DND-41 (cell line): ENCODE measurements around the gene COPG2.

ENCODE experiments used
- EZH2 ChIP-seq: IDR thresholded peaks from 3 replicates; pipeline ENCODE4 v1.6.1; 2012; ENCODE audit warnings: borderline replicate concordance, low read depth, mild to moderate bottlenecking, moderate library complexity, low read length, inconsistent platforms; ENCODE audit not compliant: severe bottlenecking
- TF ChIP-seq, protein P1 (sequence below): IDR thresholded peaks from 2 replicates; pipeline ENCODE4 v1.5.1; 2012; ENCODE audit warnings: borderline replicate concordance, low read length, moderate library complexity, mild to moderate bottlenecking; ENCODE audit not compliant: poor library complexity, severe bottlenecking; ENCODE audit errors: extremely low read depth

DNA sequence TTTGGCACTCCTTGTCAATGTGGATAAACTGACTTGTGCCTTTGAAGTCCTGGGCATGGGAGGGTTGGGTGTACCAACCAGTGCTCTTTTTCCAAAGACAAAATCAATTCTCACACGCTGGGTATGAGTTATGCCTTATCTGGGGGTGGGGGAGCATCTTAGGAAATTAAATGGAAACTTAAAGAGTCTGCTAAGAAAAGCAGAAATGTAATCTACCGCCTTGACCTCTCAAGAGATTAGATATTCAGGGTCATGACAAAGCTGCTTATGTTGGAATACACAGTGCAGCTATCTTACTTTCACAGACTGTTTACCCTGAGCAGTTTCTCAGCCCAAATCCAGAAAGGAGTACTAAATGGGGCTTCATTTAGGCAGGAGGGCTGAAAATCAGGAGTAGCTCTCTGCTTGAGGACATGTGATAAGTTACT is 174.1 kb downstream of the COPG2 start:
- TF ChIP-seq, protein P1, sequence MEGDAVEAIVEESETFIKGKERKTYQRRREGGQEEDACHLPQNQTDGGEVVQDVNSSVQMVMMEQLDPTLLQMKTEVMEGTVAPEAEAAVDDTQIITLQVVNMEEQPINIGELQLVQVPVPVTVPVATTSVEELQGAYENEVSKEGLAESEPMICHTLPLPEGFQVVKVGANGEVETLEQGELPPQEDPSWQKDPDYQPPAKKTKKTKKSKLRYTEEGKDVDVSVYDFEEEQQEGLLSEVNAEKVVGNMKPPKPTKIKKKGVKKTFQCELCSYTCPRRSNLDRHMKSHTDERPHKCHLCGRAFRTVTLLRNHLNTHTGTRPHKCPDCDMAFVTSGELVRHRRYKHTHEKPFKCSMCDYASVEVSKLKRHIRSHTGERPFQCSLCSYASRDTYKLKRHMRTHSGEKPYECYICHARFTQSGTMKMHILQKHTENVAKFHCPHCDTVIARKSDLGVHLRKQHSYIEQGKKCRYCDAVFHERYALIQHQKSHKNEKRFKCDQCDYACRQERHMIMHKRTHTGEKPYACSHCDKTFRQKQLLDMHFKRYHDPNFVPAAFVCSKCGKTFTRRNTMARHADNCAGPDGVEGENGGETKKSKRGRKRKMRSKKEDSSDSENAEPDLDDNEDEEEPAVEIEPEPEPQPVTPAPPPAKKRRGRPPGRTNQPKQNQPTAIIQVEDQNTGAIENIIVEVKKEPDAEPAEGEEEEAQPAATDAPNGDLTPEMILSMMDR = no peak
- no peak for TF ChIP-seq EZH2
